GM19467 (cell line): ENCODE results near the gene REM2.

Experiments used
- ATAC-seq: cut with Tn5 transposase; IDR thresholded peaks from one replicate; pipeline ENCODE4 v1.9.1; 2021; ENCODE audit warnings: mild to moderate bottlenecking, moderate library complexity; ENCODE audit not compliant: unreplicated experiment

REM2 gene

GRCh38 chr14:22883173-22883976 is at the start of gene REM2:
TSS of gene REM2 (plus strand) at chr14:22883222. CDS start at chr14:22883288, 66 bp downstream.
- ATAC-seq: no peak

GRCh38 chr14:22835505-22835904 is 47.5 kb upstream of the REM2 start:
- ATAC-seq: no peak

- no peak for ATAC-seq
Observed at GRCh38 chr14:22836301-22837113, 46.5 kb upstream of the REM2 start, which contains the start of gene MMP14. TSS of gene MMP14 (plus strand) at chr14:22836585. CDS start at chr14:22836818, 233 bp downstream.

GRCh38 chr14:22837114-22837749 is 45.8 kb upstream of the REM2 start:
- ATAC-seq: no peak

- ATAC-seq: no peak
Observed at GRCh38 chr14:22837750-22838538, 45.1 kb upstream of the REM2 start.

- no peak for ATAC-seq
Observed at GRCh38 chr14:22838631-22839041, 44.4 kb upstream of the REM2 start.

GRCh38 chr14:22839159-22839779 is 43.8 kb upstream of the REM2 start:
- no peak for ATAC-seq

GRCh38 chr14:22841311-22841710 is 41.7 kb upstream of the REM2 start:
- ATAC-seq: no peak

GRCh38 chr14:22841769-22842168 is 41.3 kb upstream of the REM2 start:
- no peak for ATAC-seq

- no peak for ATAC-seq
Observed at GRCh38 chr14:22842211-22843122, 40.6 kb upstream of the REM2 start.

- no peak for ATAC-seq
Observed at GRCh38 chr14:22843123-22843925, 39.7 kb upstream of the REM2 start.

GRCh38 chr14:22844221-22845102 is 38.6 kb upstream of the REM2 start:
- no peak for ATAC-seq

GRCh38 chr14:22845103-22845394 is 38.0 kb upstream of the REM2 start:
- no peak for ATAC-seq

- no peak for ATAC-seq
Observed at GRCh38 chr14:22845821-22846625, 37.0 kb upstream of the REM2 start.

GRCh38 chr14:22846811-22847307 is 36.2 kb upstream of the REM2 start:
- ATAC-seq: no peak

GRCh38 chr14:22847661-22848341 is 35.2 kb upstream of the REM2 start:
- ATAC-seq: no peak
